ENCODE results near the gene PRXL2A.
A peak's percentile ranks its signal among the peaks of the same experiment; 100 is the strongest.

The PRXL2A gene

DNA sequence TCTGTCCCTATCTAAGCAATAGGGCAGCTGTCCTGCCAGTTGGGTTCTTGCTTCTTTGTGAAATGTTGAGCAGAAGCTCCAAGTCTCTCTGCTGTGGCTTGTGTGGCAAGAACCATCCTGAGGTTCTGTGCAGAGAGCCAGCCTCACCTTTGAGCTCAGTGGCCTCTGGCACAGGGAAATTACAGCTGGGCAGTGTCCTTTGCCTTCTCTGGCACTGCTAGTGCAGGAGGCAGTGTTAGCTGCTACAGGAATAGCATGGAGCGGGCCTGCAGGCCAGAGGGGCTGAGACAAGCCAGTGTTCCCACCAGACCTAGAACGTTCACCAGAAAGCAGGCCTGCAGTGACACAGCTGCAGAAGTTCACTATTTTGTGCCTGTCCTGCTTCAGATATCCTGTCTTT lies 1.8 kb downstream of the PRXL2A start:
- no peak for ATAC-seq (ENCODE audit: low read depth)
- Histone ChIP-seq H3K27me3 (ENCODE audit: insufficient read depth, poor library complexity, severe bottlenecking) (no peaks in the 10 kb centered on the region), H3K4me3 (ENCODE audit: severe bottlenecking) (no peak overlapping the region), H3K9me3 (ENCODE audit: severe bottlenecking) (no peaks in the 10 kb centered on the region), H3K27ac (ENCODE audit: poor library complexity, severe bottlenecking) (no peak overlapping the region), H3K4me1 (ENCODE audit: insufficient read depth, poor library complexity, severe bottlenecking) (peaks cover 39% of the 10 kb centered on the region), H3K36me3 (ENCODE audit: low read depth) (no peaks in the 10 kb centered on the region)
- DNase-seq (ENCODE audit: low spot score): no peak
- TF ChIP-seq CTCF (IDR thresholded peaks at IDR 0.05; ENCODE audit: poor library complexity, severe bottlenecking): no peak

- Histone ChIP-seq H3K9me3 (ENCODE audit: severe bottlenecking) (no peaks in the 10 kb centered on the region), H3K27me3 (ENCODE audit: insufficient read depth, poor library complexity, severe bottlenecking) (no peaks in the 10 kb centered on the region), H3K36me3 (ENCODE audit: low read depth) (no peaks in the 10 kb centered on the region), H3K4me3 (ENCODE audit: severe bottlenecking) (no peak overlapping the region), H3K27ac (ENCODE audit: poor library complexity, severe bottlenecking) (peak overlapping the region; percentile 26), H3K4me1 (ENCODE audit: insufficient read depth, poor library complexity, severe bottlenecking) (peaks cover 39% of the 10 kb centered on the region)
- no peak for ATAC-seq (ENCODE audit: low read depth)
- no peak for DNase-seq (ENCODE audit: low spot score)
- TF ChIP-seq CTCF (IDR thresholded peaks at IDR 0.05; ENCODE audit: poor library complexity, severe bottlenecking): no peak
Measured at GRCh38 chr10:80410578-80411145, 2.3 kb downstream of the PRXL2A start.

DNA sequence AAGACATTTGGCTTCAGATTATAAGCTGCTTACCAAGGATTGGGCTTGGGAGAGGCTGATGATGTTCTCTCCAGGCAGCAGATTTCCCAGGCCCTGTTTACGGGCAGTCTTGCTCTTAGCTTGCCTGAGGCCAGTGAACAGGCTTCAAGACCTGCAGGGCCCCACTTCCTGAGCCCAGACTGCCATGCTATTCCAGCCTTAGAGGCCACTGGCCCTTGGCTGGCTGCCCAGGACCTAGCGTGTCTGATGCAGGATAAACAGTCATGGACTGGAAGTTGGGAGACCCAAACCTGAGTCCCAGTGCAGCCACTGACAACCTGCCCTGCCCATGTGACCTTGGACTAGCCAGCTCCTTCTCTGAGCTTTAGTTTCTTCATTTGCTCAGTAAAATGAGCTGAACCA lies 2.9 kb downstream of the PRXL2A start:
- H3K4me1 ChIP-seq (ENCODE audit: insufficient read depth, poor library complexity, severe bottlenecking): peaks cover 39% of the 10 kb centered on the region
- no peak for TF ChIP-seq CTCF (IDR thresholded peaks at IDR 0.05; ENCODE audit: poor library complexity, severe bottlenecking)
- H3K27me3 ChIP-seq (ENCODE audit: insufficient read depth, poor library complexity, severe bottlenecking): no peaks in the 10 kb centered on the region
- no peaks in the 10 kb centered on the region for H3K9me3 ChIP-seq (ENCODE audit: severe bottlenecking)
- no peak overlapping the region for H3K4me3 ChIP-seq (ENCODE audit: severe bottlenecking)
- ATAC-seq (ENCODE audit: low read depth): no peak
- peak overlapping the region; percentile 26 for H3K27ac ChIP-seq (ENCODE audit: poor library complexity, severe bottlenecking)
- H3K36me3 ChIP-seq (ENCODE audit: low read depth): no peaks in the 10 kb centered on the region
- DNase-seq (ENCODE audit: low spot score): no peak

- Histone ChIP-seq H3K4me3 (ENCODE audit: severe bottlenecking) (no peak overlapping the region), H3K27ac (ENCODE audit: poor library complexity, severe bottlenecking) (peak overlapping the region; percentile 36), H3K27me3 (ENCODE audit: insufficient read depth, poor library complexity, severe bottlenecking) (no peaks in the 10 kb centered on the region), H3K4me1 (ENCODE audit: insufficient read depth, poor library complexity, severe bottlenecking) (peaks cover 39% of the 10 kb centered on the region), H3K36me3 (ENCODE audit: low read depth) (no peaks in the 10 kb centered on the region), H3K9me3 (ENCODE audit: severe bottlenecking) (no peaks in the 10 kb centered on the region)
- TF ChIP-seq CTCF (IDR thresholded peaks at IDR 0.05; ENCODE audit: poor library complexity, severe bottlenecking): no peak
- no peak for ATAC-seq (ENCODE audit: low read depth)
- DNase-seq (ENCODE audit: low spot score): no peak
Measured at GRCh38 chr10:80411681-80412220, 3.4 kb downstream of the PRXL2A start.

DNA sequence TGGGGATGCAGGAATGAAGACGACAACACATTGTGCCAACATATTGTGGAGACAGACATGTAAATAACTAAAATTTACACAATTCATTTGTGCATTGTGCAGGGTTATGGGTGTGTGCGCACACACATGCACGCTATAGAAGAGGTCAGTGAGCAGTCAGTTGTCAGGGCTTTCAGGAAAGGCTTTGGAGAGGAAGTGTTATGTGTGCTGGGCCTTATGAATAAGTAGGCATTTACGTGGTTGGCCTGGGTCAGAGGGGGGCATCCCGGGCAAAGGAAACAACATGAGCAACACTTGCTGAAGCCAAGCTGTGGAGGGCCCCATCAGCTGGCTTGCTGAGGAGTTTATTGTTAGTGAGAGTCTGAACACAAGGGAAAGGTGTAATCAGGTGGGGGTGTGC lies 4.1 kb downstream of the PRXL2A start:
- Histone ChIP-seq H3K4me3 (ENCODE audit: severe bottlenecking) (no peak overlapping the region), H3K4me1 (ENCODE audit: insufficient read depth, poor library complexity, severe bottlenecking) (peaks cover 39% of the 10 kb centered on the region), H3K27ac (ENCODE audit: poor library complexity, severe bottlenecking) (peak overlapping the region; percentile 36), H3K27me3 (ENCODE audit: insufficient read depth, poor library complexity, severe bottlenecking) (no peaks in the 10 kb centered on the region), H3K9me3 (ENCODE audit: severe bottlenecking) (no peaks in the 10 kb centered on the region), H3K36me3 (ENCODE audit: low read depth) (no peaks in the 10 kb centered on the region)
- no peak for TF ChIP-seq CTCF (IDR thresholded peaks at IDR 0.05; ENCODE audit: poor library complexity, severe bottlenecking)
- DNase-seq (ENCODE audit: low spot score): no peak
- ATAC-seq (ENCODE audit: low read depth): no peak
